ENCODE measurements around the gene PRPH2. TPM values are rescaled to one million over a fixed set of nuclear protein-coding genes. Genes with fewer than 3 reads are reported as not detected.
A peak's percentile ranks its signal among the peaks of the same experiment; 100 is the strongest.
"Not testable (repeated sequence)": the region's sequence is repeated elsewhere in the genome, so short reads cannot be mapped to it uniquely, and the experiment has no call there.

PRPH2 gene
- total RNA-seq, 1 donor from 2014 or later = 0.63 TPM

DNA sequence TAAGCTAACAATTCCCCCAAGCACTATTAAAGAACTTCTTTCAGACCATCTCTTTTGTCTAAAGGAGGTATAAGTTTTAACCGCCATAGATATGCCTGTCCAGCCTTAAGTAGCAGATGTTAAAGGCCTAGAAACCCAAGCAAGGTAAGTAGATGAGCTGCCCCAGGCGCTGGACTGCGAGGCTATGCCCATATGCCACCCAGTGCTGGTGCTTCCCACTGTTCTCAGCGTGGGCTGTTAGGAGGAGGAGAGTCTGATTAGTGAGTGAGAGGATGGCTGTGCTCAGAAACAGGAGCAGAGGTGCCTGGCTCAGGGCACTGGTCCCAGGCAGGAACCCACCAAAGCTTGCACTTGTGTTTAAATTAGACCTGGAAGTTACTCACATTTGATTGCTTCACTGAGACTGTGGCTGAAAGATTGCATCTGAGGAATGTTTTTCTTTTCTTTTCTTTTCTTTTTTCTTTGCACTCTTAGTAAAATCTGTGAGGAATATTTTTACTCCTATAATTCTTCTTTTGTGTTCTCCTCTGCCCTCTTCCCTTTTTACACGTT, 32.2 kb downstream of the PRPH2 start:
- Histone ChIP-seq H3K27ac (replicated peaks) (peak overlapping the region; percentile 79), H3K9me3 (replicated peaks) (no peaks in the 10 kb centered on the region), H3K4me3 (no peak overlapping the region), H3K36me3 (peaks cover 82% of the 10 kb centered on the region), H3K27me3 (ENCODE audit: low read depth) (no peaks in the 10 kb centered on the region), H3K4me1 (peaks cover 40% of the 10 kb centered on the region)
- DNase-seq = no peak
- intact Hi-C loops (cut with micrococcal nuclease) = no loop called here
- no peak for TF ChIP-seq CTCF (IDR thresholded peaks at IDR 0.05; ENCODE audit: borderline replicate concordance)

GRCh38 chr6:42689371-42689770, 33.0 kb downstream of the PRPH2 start:
- H3K36me3 ChIP-seq = peaks cover 90% of the 10 kb centered on the region
- intact Hi-C loops (cut with micrococcal nuclease) = no loop called here

GRCh38 chr6:42688281-42688680, 34.1 kb downstream of the PRPH2 start:
- Histone ChIP-seq H3K9me3 (replicated peaks) (no peaks in the 10 kb centered on the region), H3K27me3 (ENCODE audit: low read depth) (no peaks in the 10 kb centered on the region), H3K36me3 (peaks cover 96% of the 10 kb centered on the region), H3K27ac (replicated peaks) (no peak overlapping the region), H3K4me1 (peaks cover 23% of the 10 kb centered on the region), H3K4me3 (no peak overlapping the region)
- no peak for TF ChIP-seq CTCF (IDR thresholded peaks at IDR 0.05; ENCODE audit: borderline replicate concordance)
- DNase-seq = no peak
- intact Hi-C loops (cut with micrococcal nuclease) = no loop called here

More at GRCh38 chr6:42689371-42689770, 33.0 kb downstream of the PRPH2 start:
- TF ChIP-seq CTCF (IDR thresholded peaks at IDR 0.05; ENCODE audit: borderline replicate concordance) = no peak
- DNase-seq = no peak
- Histone ChIP-seq H3K4me3 (no peak overlapping the region), H3K9me3 (replicated peaks) (no peaks in the 10 kb centered on the region), H3K27ac (replicated peaks) (no peak overlapping the region), H3K4me1 (peaks cover 34% of the 10 kb centered on the region), H3K27me3 (ENCODE audit: low read depth) (no peaks in the 10 kb centered on the region)

- Histone ChIP-seq H3K27me3 (ENCODE audit: low read depth) (no peaks in the 10 kb centered on the region), H3K36me3 (peaks cover 100% of the 10 kb centered on the region), H3K27ac (replicated peaks) (no peak overlapping the region), H3K4me1 (no peaks in the 10 kb centered on the region), H3K4me3 (no peak overlapping the region), H3K9me3 (replicated peaks) (no peaks in the 10 kb centered on the region)
- intact Hi-C loops (cut with micrococcal nuclease) = no loop called here
- no peak for DNase-seq
- TF ChIP-seq CTCF (IDR thresholded peaks at IDR 0.05; ENCODE audit: borderline replicate concordance) = no peak
Measured at GRCh38 chr6:42679358-42679757, 43.0 kb downstream of the PRPH2 start.

DNA sequence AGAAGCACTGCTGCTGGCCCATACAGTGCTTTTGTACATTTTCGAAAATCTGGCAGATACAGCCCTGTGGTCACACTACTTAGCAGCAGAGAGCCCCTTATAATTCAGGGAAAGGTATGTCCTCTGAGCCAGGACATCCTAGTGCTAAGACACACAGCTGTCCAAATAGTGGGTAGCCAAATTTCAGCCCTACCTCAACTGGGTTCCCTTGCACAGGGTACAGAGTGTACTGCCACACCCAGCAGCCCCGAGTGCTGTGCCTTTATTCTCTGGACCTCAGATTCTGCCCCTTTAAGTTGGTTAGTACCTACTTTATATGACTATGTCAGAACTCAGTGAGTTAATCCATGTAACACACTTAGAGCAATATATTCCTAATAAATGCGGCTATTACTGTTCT, 47.6 kb downstream of the PRPH2 start:
- no peak for TF ChIP-seq CTCF (IDR thresholded peaks at IDR 0.05; ENCODE audit: borderline replicate concordance)
- no peaks in the 10 kb centered on the region for H3K4me1 ChIP-seq
- H3K4me3 ChIP-seq = no peak overlapping the region
- H3K36me3 ChIP-seq = peaks cover 100% of the 10 kb centered on the region
- DNase-seq = no peak
- intact Hi-C loops (cut with micrococcal nuclease) = loop anchor here (5.0 kb wide), 1 partner anchor 37 kb away; no protein-coding TSS in a partner anchor
- no peaks in the 10 kb centered on the region for H3K27me3 ChIP-seq (ENCODE audit: low read depth)
- no peak overlapping the region for H3K27ac ChIP-seq (replicated peaks)
- no peaks in the 10 kb centered on the region for H3K9me3 ChIP-seq (replicated peaks)

- not testable (repeated sequence) for DNase-seq; H3K4me1 ChIP-seq; H3K9me3 ChIP-seq (replicated peaks); H3K27ac ChIP-seq (replicated peaks); H3K27me3 ChIP-seq (ENCODE audit: low read depth); H3K4me3 ChIP-seq
- intact Hi-C loops (cut with micrococcal nuclease) = loop anchor here (5.0 kb wide), 1 partner anchor 37 kb away; no protein-coding TSS in a partner anchor
- H3K36me3 ChIP-seq = peaks cover 100% of the 10 kb centered on the region
Measured at GRCh38 chr6:42674368-42674767, 48.0 kb downstream of the PRPH2 start.
